Natural killer cell (primary cell): ENCODE measurements around the gene KLF3. TPM values are rescaled to one million over a fixed set of nuclear protein-coding genes. Genes with fewer than 3 reads are reported as not detected.
A peak's percentile ranks its signal among the peaks of the same experiment; 100 is the strongest.

Source experiments
- ATAC-seq, 3 donors: fragments of 150-1000 bp in 2 of 3; fragments of 200-7000 bp in 1 of 3; cut with Tn5 transposase; 1 replicate in 1 of 3; 2 replicates in 2 of 3; pipeline ENCODE4 v1.10.0; 2021; ENCODE audit warnings: mild to moderate bottlenecking in 2 of 3, moderate library complexity in 2 of 3
- DNase-seq, 2 donors: peaks; one replicate each; pipeline versions ENCODE4 v3.0.0 to v3.0.0-alpha.2; 2013 to 2021; ENCODE audit warnings: mixed read lengths in 1 of 2
- H3K27ac ChIP-seq: one replicate; pipeline ENCODE4 v1.5.1; 2013; ENCODE audit warnings: mild to moderate bottlenecking, low read length
- H3K27me3 ChIP-seq: one replicate; pipeline ENCODE4 v1.6.1; 2013; ENCODE audit warnings: low read length; ENCODE audit not compliant: control insufficient read depth, insufficient read depth
- H3K36me3 ChIP-seq: one replicate; pipeline ENCODE4 v1.6.1; 2013; ENCODE audit warnings: low read length; ENCODE audit not compliant: control insufficient read depth, insufficient read depth
- H3K4me1 ChIP-seq: one replicate; pipeline ENCODE4 v1.6.1; 2013; ENCODE audit warnings: low read length; ENCODE audit not compliant: control insufficient read depth, insufficient read depth
- H3K4me3 ChIP-seq: one replicate; pipeline ENCODE4 v1.5.1; 2013; ENCODE audit warnings: low read length
- H3K9me3 ChIP-seq: one replicate; pipeline ENCODE4 v1.6.1; 2013; ENCODE audit warnings: low read length; ENCODE audit not compliant: control insufficient read depth, insufficient read depth
- H3K27ac Mint-ChIP-seq, 2 donors: one replicate each; pipeline ENCODE4 v1.8.0; 2022; ENCODE audit warnings: mild to moderate bottlenecking in 2 of 2, mixed read lengths in 2 of 2, moderate library complexity in 1 of 2
- H3K27me3 Mint-ChIP-seq, 2 donors: one replicate each; pipeline ENCODE4 v1.8.0; 2022; ENCODE audit warnings: low read depth in 2 of 2, mixed read lengths in 2 of 2
- H3K36me3 Mint-ChIP-seq: one replicate; pipeline ENCODE4 v1.8.0; 2022; ENCODE audit warnings: mixed read lengths
- H3K4me1 Mint-ChIP-seq, 2 donors: one replicate each; pipeline ENCODE4 v1.8.0; 2022; ENCODE audit warnings: mixed read lengths in 2 of 2
- H3K4me3 Mint-ChIP-seq: one replicate; pipeline ENCODE4 v1.8.0; 2022; ENCODE audit warnings: mild to moderate bottlenecking, moderate library complexity, mixed read lengths
- H3K9me3 Mint-ChIP-seq, 2 donors: one replicate each; pipeline ENCODE4 v1.8.0; 2022; ENCODE audit warnings: mixed read lengths in 2 of 2
- CTCF ChIP-seq: fragments of 200-600 bp; IDR thresholded peaks from one replicate; pipeline ENCODE4 v1.8.0; 2022; ENCODE audit warnings: antibody characterized with exemption
- WGBS: methylation state at CpG from one replicate; pipeline ENCODE4 v1.1.7; 2013; ENCODE audit warnings: missing lambda C conversion rate; ENCODE audit not compliant: insufficient coverage; 5-methylcytosine and 5-hydroxymethylcytosine counted together
- intact Hi-C: fragments of 100-400 bp; cut with micrococcal nuclease; formaldehyde crosslinking; loops from one replicate; pipeline ENCODE4 v1.14.2; 2022
- total RNA-seq, 4 donors: library from RNA; stranded (reverse); fragments of 120-200 nt in 1 of 4; gene quantifications; one replicate each; pipeline versions ENCODE4 v1.2.3 to v1.2.4, GENCODE V29; 2013 to 2022

Gene KLF3
- total RNA-seq, 3 donors from 2014 or later (not counting 1 experiment from before 2014, with no cell fraction given) = 109 to 114 (median 112) TPM

GRCh38 chr4:38670939-38671591, 7.1 kb downstream of the KLF3 start:
- ATAC-seq (no peak), DNase-seq (peak in 1 of 2 donors; percentile 36)
- 35% methylated on average over 9 of the region's 10 CpGs for WGBS
- peak overlapping the region; percentile 78 for H3K4me3 Mint-ChIP-seq
- Histone ChIP-seq H3K9me3 (no peaks in the 10 kb centered on the region), H3K27ac (peak overlapping the region; percentile 54), H3K27me3 (no peaks in the 10 kb centered on the region), H3K36me3 (no peaks in the 10 kb centered on the region), H3K4me3 (no peak overlapping the region), H3K4me1 (peaks cover 72% of the 10 kb centered on the region)
- no peaks in the 10 kb centered on the region for H3K27me3 Mint-ChIP-seq
- H3K27ac Mint-ChIP-seq = peak overlapping the region; percentile 90 to 99
- TF ChIP-seq CTCF = no peak
- no peaks in the 10 kb centered on the region for H3K9me3 Mint-ChIP-seq
- no peaks in the 10 kb centered on the region for H3K36me3 Mint-ChIP-seq
- H3K4me1 Mint-ChIP-seq = peaks cover 85 to 86% of the 10 kb centered on the region in 2 donors
- intact Hi-C loops = loop anchor here (10.0 kb wide), 1 partner anchor 146 kb away; no protein-coding TSS in a partner anchor

GRCh38 chr4:38671592-38671940, 7.6 kb downstream of the KLF3 start:
- no peaks in the 10 kb centered on the region for H3K9me3 Mint-ChIP-seq
- no peak for TF ChIP-seq CTCF
- DNase-seq (peak in 1 of 2 donors; percentile 67), ATAC-seq (no peak)
- Histone ChIP-seq H3K4me3 (no peak overlapping the region), H3K4me1 (peaks cover 72% of the 10 kb centered on the region), H3K9me3 (no peaks in the 10 kb centered on the region), H3K27ac (peak overlapping the region; percentile 54), H3K27me3 (no peaks in the 10 kb centered on the region), H3K36me3 (no peaks in the 10 kb centered on the region)
- H3K27me3 Mint-ChIP-seq = no peaks in the 10 kb centered on the region
- peak overlapping the region; percentile 78 for H3K4me3 Mint-ChIP-seq
- 49% methylated on average over 5 of the region's 5 CpGs for WGBS
- H3K36me3 Mint-ChIP-seq = no peaks in the 10 kb centered on the region
- H3K27ac Mint-ChIP-seq = peak overlapping the region; percentile 90 to 99
- H3K4me1 Mint-ChIP-seq = peaks cover 80 to 81% of the 10 kb centered on the region in 2 donors
- intact Hi-C loops = loop anchor here (10.0 kb wide), 1 partner anchor 147 kb away; no protein-coding TSS in a partner anchor

GRCh38 chr4:38672074-38672396, 8.0 kb downstream of the KLF3 start:
- Mint-ChIP-seq H3K4me3 (peak overlapping the region; percentile 78), H3K27ac (peak overlapping the region; percentile 90 to 99), H3K36me3 (no peaks in the 10 kb centered on the region), H3K4me1 (peaks cover 76 to 77% of the 10 kb centered on the region in 2 donors), H3K9me3 (no peaks in the 10 kb centered on the region), H3K27me3 (no peaks in the 10 kb centered on the region)
- DNase-seq = no peak
- no peak for ATAC-seq
- WGBS = 95% methylated on average over 3 of the region's 3 CpGs
- Histone ChIP-seq H3K27ac (peak overlapping the region; percentile 54), H3K36me3 (no peaks in the 10 kb centered on the region), H3K4me3 (no peak overlapping the region), H3K9me3 (no peaks in the 10 kb centered on the region), H3K27me3 (no peaks in the 10 kb centered on the region), H3K4me1 (peaks cover 71% of the 10 kb centered on the region)
- TF ChIP-seq CTCF = no peak
- intact Hi-C loops = loop anchor here (10.0 kb wide), 1 partner anchor 147 kb away; no protein-coding TSS in a partner anchor
